HG03565 (cell line): ENCODE measurements around the gene NFKBIE.

ENCODE experiments used
- ATAC-seq: cut with Tn5 transposase; IDR thresholded peaks from one replicate; pipeline ENCODE4 v1.9.1; 2021; ENCODE audit warnings: mild to moderate bottlenecking, moderate library complexity; ENCODE audit not compliant: unreplicated experiment

The NFKBIE gene

GRCh38 chr6:44229376-44230033 lies 35.8 kb downstream of the NFKBIE start:
- ATAC-seq: no peak

- ATAC-seq: no peak
These were observed 36.5 kb downstream of the NFKBIE start for GRCh38 chr6:44228836-44229235.

GRCh38 chr6:44228433-44228832 lies 36.9 kb downstream of the NFKBIE start:
- ATAC-seq: no peak

DNA sequence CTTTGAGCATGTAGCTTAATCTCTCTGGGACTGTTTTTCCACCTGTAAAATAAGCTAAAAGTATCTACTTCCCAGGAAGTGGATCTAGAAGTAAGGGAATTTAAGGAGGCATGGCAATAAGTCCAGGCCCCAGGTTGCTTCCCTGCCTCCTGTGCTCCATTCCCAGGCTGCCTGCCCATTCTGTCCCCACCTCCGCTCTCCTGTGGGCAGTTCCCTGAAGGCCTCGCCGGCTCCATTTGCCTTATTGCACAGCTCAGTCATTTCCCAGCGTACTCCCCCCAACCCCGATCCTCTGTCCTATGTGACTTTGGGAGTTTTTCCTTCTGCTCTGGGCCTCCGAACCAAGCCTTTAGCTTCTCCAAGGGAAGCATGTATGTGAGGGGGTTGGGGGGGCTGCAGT lies 37.3 kb downstream of the NFKBIE start:
- no peak for ATAC-seq

DNA sequence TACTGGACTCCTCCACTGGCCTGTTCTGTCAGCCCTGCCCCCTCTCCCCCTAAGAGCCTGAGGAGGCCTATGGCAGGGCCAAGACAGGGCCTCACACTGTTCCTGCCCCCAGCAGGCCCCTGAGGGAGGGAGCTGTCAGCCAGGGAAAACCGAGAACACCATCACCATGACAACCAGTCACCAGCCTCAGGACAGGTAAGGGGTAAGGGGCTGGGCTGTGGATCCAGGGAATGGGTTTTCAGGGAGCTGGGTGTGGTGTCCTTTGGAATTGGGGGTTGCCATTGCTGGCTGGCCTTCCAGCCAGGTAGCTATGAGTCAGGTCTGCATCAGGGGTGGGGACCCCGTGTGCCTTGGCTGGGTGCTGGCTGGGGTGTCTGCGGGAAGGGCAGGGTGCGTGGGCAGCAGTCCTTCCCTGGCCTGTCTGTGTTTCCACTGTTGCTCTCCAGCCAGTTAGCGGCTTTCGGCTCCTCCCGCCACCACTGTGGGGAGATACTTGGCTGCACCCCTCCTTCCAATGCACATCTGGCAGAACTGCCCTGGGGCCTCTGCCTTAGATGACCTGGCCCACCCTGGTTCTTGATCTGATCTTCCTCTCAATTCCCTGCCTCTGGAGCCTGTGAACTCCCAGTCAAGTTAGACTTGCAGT lies 38.1 kb downstream of the NFKBIE start:
- no peak for ATAC-seq

DNA sequence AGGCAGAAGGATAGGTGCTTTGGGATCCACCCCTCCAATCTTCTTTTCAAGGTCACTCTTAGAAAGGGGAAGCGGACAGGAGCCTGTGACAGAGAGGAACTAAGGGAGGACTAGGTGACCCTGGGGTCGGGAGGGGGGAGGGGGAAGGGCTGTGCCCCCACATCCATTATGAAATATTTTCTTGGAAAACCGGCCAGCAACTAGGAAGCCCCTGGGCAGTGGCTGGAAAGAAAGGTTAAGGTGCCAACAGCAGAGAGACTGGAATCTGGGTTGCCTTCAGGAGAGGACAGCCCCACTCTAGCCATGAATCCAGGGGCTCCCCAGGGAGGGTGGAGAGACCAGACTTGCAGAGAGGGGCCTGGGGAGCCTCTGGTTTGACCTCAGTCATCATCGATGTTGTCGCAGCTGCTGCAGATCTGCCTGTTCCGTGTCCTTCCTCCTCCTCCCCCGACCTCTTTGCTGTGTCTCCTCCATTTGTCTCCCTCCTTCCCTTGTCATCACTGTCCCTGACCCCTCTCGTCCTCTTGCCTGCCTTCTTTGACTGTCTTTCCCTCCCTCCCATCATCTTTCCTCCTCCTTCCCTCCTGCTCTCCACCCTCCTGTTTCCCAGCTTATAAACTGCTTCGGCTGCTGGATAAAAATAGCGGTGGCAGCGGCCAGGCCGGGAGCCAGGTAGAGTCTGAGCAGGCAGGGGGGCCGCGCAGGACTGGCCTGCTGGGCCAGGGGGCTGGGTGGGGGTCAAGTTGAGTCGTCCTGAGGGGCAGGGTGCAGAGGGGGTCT lies 38.8 kb downstream of the NFKBIE start:
- no peak for ATAC-seq

DNA sequence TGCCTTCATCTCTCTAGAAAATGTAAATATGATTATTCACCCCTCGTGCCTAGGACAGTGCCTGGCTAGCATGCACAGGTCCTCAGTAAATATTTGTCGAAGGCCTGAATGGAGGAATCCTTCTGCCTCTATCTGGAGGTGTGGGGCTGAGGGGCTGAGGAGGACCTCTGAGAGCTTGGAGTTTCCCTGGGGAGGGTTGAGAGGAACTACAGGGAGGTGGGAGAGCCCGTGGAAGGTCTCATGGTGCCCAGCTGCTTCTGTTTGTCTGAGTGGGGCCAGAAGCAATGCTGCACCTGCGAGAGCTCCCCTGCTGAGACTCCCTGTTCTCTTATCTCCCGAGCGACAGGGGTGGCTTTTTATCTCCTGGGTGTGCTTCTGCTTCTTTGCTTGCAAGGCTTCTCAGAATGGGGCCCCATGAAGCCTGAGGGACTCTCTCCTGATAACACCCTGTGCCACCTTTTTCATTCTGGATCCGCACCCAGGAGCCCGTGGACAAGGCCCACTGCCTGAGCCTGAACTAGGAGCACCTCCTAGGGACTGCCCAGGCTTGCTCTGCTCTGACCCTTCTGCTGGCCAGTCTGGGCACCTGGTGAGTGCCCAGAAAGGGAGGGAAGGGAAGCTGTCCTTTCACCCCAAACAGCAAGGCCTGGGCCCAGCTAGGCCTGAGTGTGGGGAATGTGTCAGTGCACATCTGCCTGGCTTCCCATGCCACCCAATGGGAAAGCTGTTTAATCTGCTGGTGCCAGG lies 39.6 kb downstream of the NFKBIE start:
- no peak for ATAC-seq

DNA sequence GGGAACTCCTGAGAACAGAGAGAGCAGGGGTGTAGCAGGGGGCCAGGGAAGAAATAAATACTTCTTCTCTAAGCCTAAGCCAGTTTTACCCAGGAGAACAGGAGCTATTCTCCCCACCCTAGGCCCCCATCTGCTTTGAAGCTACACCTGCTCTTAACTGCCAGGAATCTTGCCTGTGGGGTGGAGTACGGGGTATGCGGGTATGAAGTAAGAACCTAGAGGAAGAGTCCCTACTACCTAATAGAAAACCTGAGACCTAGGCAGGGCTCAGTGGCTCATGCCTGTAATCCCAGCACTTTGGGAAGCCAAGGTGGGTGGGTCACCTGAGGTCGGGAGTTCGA lies 40.4 kb downstream of the NFKBIE start:
- ATAC-seq: no peak

- ATAC-seq: no peak
These were observed 41.1 kb downstream of the NFKBIE start for GRCh38 chr6:44224029-44224964.

DNA sequence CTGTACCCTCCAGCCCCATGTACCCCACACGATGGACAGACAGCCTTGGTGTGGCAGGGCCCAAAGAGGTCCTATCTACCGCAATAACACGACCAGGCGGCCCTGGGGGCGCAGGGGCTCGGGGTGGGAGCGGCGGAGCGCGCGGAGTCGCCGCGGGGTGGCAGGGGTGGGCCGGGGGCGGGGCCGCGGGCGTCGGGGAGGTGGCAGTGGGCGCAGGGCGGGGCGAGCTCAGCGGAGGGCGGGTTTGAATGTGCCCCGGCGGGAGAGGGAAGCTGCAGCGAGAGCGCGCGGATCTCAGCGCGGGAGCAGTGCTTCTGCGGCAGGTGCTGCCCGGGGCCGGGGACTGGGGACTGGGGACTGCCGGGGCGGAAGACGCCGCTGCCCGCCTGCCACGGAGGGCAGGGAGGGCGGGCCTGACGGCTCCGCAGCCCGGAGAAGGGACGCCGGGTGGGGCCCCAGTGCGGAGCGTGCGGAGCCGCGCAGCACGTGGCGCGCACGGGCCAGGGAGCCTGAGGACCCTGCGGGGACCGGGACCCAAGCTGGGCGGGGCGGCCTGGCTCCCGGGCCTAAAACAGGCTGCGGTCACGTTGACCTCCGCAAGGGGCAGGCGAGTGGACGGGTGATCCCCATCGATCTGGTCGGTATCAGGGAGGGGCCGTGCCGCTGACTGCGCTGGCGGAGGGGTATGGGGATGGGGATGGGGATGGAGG lies 41.9 kb downstream of the NFKBIE start, which contains the start of gene SLC29A1:
TSS of gene SLC29A1 (plus strand) at position 277 of the 710 bp plus-strand sequence. CDS start 3,719 bp downstream, outside the sequence.
- ATAC-seq: no peak

- ATAC-seq: no peak
These were observed 42.6 kb downstream of the NFKBIE start for GRCh38 chr6:44222486-44223318.

GRCh38 chr6:44221961-44222335 lies 43.4 kb downstream of the NFKBIE start:
- ATAC-seq: no peak

- no peak for ATAC-seq
These were observed 43.9 kb downstream of the NFKBIE start for GRCh38 chr6:44221291-44221960.

DNA sequence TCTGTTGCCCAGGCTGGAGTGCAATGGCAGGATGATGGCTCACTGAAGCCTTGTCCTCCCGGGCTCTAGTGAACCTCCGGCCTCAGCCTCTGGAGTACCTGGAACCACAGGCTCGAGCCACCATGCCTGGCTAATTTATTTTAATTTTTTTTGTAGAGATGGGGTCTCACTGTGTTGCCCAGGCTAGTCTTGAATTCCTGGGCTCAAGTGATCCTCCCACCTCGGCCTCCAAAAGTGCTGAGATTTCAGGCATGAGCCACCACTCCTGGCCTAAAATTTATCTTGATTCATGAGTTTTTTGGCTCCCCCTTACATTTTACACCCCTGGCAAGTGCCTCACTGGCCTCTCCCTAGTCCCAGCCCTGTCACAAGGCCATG lies 44.4 kb downstream of the NFKBIE start:
- no peak for ATAC-seq

- no peak for ATAC-seq
These were observed 45.3 kb downstream of the NFKBIE start for GRCh38 chr6:44219815-44220784.

DNA sequence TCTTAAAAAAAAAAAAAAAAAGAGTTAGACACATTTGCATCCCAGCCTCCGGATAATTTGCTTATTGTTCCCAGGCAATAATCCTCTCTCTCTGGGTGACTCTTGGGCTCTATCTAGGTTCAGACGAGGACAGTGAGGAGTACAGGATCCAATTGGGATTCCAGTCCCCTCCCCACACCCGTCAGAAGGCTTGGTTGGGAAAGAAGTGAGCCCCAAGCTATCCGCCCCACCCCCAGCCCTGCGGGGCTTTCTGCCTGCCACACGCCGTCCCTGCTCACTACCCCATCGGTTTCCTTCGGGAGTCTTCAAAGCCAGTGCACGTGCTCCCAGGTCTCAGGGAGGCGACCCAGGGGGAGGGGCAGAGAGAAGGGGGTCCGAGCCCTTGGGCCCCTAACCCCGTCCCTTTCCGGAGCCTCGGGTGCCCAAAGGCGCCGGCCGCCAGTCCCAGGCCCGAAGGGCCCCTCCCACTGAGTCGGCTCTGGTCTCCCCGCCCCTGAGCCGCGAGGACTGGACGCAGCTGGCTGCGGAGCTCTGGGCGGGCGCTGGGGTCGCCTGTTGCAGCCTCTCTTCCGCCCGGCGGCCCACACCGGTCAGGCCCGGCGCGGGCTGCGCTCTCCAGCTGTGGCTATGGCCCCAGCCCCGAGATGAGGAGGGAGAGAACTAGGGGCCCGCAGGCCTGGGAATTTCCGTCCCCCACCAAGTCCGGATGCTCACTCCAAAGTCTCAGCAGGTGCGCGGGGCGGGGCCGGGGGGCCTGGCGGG lies 46.1 kb downstream of the NFKBIE start:
- peak; percentile 35 for ATAC-seq
